HepG2 (cell line): Measurements from ENCODE around the gene RASL10A. TPM values are rescaled to one million over a fixed set of nuclear protein-coding genes. Genes with fewer than 3 reads are reported as not detected.

ENCODE experiments used
- ASH2L ChIP-seq: fragments of 300-600, 200-600 bp; sonication (generic); IDR thresholded peaks from 2 replicates; pipeline ENCODE4 v1.7.0; 2017; ENCODE audit warnings: low read depth, mild to moderate bottlenecking, moderate library complexity, mixed read lengths, low read length; ENCODE audit not compliant: insufficient read length
- DRAP1 ChIP-seq: IDR thresholded peaks from 2 replicates; pipeline ENCODE4 v1.6.1; 2016; ENCODE audit warnings: missing genetic modification reagents, missing compliant biosample characterization
- E2F1 ChIP-seq: sonication (generic); formaldehyde crosslinking; IDR thresholded peaks from 2 replicates; pipeline ENCODE4 v1.5.0; 2020; ENCODE audit warnings: missing genetic modification reagents
- FOSL2 ChIP-seq: sonication (generic); formaldehyde crosslinking; IDR thresholded peaks from 2 replicates; pipeline ENCODE4 v1.4.0; 2020; ENCODE audit warnings: missing genetic modification reagents
- HCFC1 ChIP-seq: fragments of 150-350 bp; IDR thresholded peaks from 2 replicates; pipeline ENCODE4 v1.6.1; 2014; ENCODE audit warnings: low read depth, low read length
- KMT2B ChIP-seq: IDR thresholded peaks from 2 replicates; pipeline ENCODE4 v1.6.1; 2016; ENCODE audit warnings: missing genetic modification reagents, missing compliant biosample characterization
- MEIS2 ChIP-seq: sonication (generic); formaldehyde crosslinking; IDR thresholded peaks from 2 replicates; pipeline ENCODE4 v1.9.0; 2021; ENCODE audit warnings: mild to moderate bottlenecking, missing genetic modification reagents
- MYC ChIP-seq: sonication (generic); formaldehyde crosslinking; IDR thresholded peaks from 2 replicates; pipeline ENCODE4 v1.9.0; 2021; ENCODE audit warnings: missing genetic modification reagents, borderline replicate concordance
- PITX1 ChIP-seq: sonication (generic); formaldehyde crosslinking; IDR thresholded peaks from 2 replicates; pipeline ENCODE4 v1.5.1; 2020; ENCODE audit warnings: mild to moderate bottlenecking, missing genetic modification reagents
- RXRA ChIP-seq: sonication (generic); formaldehyde crosslinking; IDR thresholded peaks from 2 replicates; pipeline ENCODE4 v1.5.1; 2020; ENCODE audit warnings: missing genetic modification reagents
- TBX3 ChIP-seq: fragments of 450-650 bp; IDR thresholded peaks from 2 replicates; pipeline ENCODE4 v1.6.1; 2017; ENCODE audit warnings: antibody characterized with exemption, mild to moderate bottlenecking, inconsistent platforms, borderline replicate concordance
- ZC3H13 ChIP-seq: sonication (generic); formaldehyde crosslinking; IDR thresholded peaks from 2 replicates; pipeline ENCODE4 v1.8.1; 2023; ENCODE audit warnings: mild to moderate bottlenecking, missing genetic modification reagents, moderate library complexity
- ZC3H4 ChIP-seq: sonication (generic); formaldehyde crosslinking; IDR thresholded peaks from 2 replicates; pipeline ENCODE4 v1.4.0; 2020; ENCODE audit warnings: missing genetic modification reagents, borderline replicate concordance
- ZFAT ChIP-seq: sonication (generic); formaldehyde crosslinking; conservative IDR thresholded peaks from 2 replicates; pipeline ENCODE4 v1.8.1; 2023; ENCODE audit warnings: missing genetic modification reagents, inconsistent platforms
- ZHX2 ChIP-seq, 2 experiments: sonication (generic) in 1 of 2; formaldehyde crosslinking in 1 of 2; IDR thresholded peaks; 2 replicates each; pipeline versions ENCODE4 v1.6.1 to v1.9.0; 2014 to 2022; ENCODE audit warnings: antibody characterized with exemption in 1 of 2, borderline replicate concordance in 1 of 2, inconsistent platforms in 1 of 2, low read depth in 1 of 2, missing genetic modification reagents in 1 of 2
- ZKSCAN1 ChIP-seq: fragments of 150-350 bp; IDR thresholded peaks from 2 replicates; pipeline ENCODE4 v1.6.1; 2014; ENCODE audit warnings: low read length
- ZNF234 ChIP-seq: sonication (generic); formaldehyde crosslinking; conservative IDR thresholded peaks from 2 replicates; pipeline ENCODE4 v1.5.1; 2020; ENCODE audit warnings: mild to moderate bottlenecking, missing genetic modification reagents
- ZNF484 ChIP-seq: sonication (generic); formaldehyde crosslinking; IDR thresholded peaks from 2 replicates; pipeline ENCODE4 v1.5.1; 2020; ENCODE audit warnings: mild to moderate bottlenecking, low read depth, missing genetic modification reagents, borderline replicate concordance
- ZNF768 ChIP-seq: sonication (generic); formaldehyde crosslinking; IDR thresholded peaks from 2 replicates; pipeline ENCODE4 v1.4.0; 2020; ENCODE audit warnings: missing genetic modification reagents
- ZNF776 ChIP-seq: sonication (generic); formaldehyde crosslinking; IDR thresholded peaks from 2 replicates; pipeline ENCODE4 v1.4.0; 2020; ENCODE audit warnings: mild to moderate bottlenecking, missing genetic modification reagents
- ZUFSP ChIP-seq: sonication (generic); formaldehyde crosslinking; IDR thresholded peaks from 2 replicates; pipeline ENCODE4 v1.9.0; 2021; ENCODE audit warnings: missing genetic modification reagents, mild to moderate bottlenecking, borderline replicate concordance
- polyA plus RNA-seq, 8 experiments: library from polyadenylated mRNA; depleted of rRNA in 3 of 8; stranded (reverse) in 7 of 8; unstranded in 1 of 8; fragments of >200 nt; fragmentation: Illumina TruSeq in 4 of 8; extraction: Trizol in 4 of 8; gene quantifications; 2 replicates each; pipeline versions ENCODE4 v1.2.1 to v1.2.3, GENCODE V29; 2011 to 2016; ENCODE audit warnings: low read depth in 4 of 8, missing spikeins in 1 of 8, mixed read lengths in 1 of 8; ENCODE audit not compliant: insufficient read depth in 1 of 8
- total RNA-seq, 5 experiments: library from RNA; depleted of rRNA; stranded (reverse); fragments of >200 nt; fragmentation: Illumina TruSeq; extraction: Trizol; gene quantifications; 2 replicates each; pipeline ENCODE4 v1.2.3, GENCODE V29; 2016; ENCODE audit warnings: low read depth in 1 of 5

Gene RASL10A
- total and polyA plus RNA-seq, 2 of the 13 experiments (the other 11 are each of a cell fraction or from before 2014, with no cell fraction given), result 0.05 to 0.22 TPM

- TF ChIP-seq ZHX2 (IDR thresholded peaks at IDR 0.05; ENCODE audit: low read depth) (0 out of 2 replicates have a peak, but pooled peaks have one; percentile 21), ZHX2 (CRISPR knock-in tag; IDR thresholded peaks at IDR 0.05; ENCODE audit: borderline replicate concordance) (no peak), RXRA (CRISPR knock-in tag) (peak; percentile 78), ZFAT (CRISPR knock-in tag) (no peak), PITX1 (CRISPR knock-in tag) (peak; percentile 87), FOSL2 (CRISPR knock-in tag) (peak; percentile 72), ASH2L (peak; percentile 93), TBX3 (0 out of 2 replicates have a peak, but pooled peaks have one; percentile 18), ZNF776 (CRISPR knock-in tag) (no peak; the same call in 1 of the 2 replicates), DRAP1 (CRISPR knock-in tag) (no peak), ZNF484 (CRISPR knock-in tag) (no peak), ZC3H4 (CRISPR knock-in tag) (peak; percentile 9; the same call in 1 of the 2 replicates), HCFC1 (no peak; the same call in 1 of the 2 replicates), ZNF234 (CRISPR knock-in tag) (0 out of 2 replicates have a peak, but pooled peaks have one; percentile 25), MEIS2 (no peak; the same call in 1 of the 2 replicates), KMT2B (CRISPR knock-in tag) (peak; percentile 45; the same call in 1 of the 2 replicates), ZUFSP (CRISPR knock-in tag) (no peak), E2F1 (no peak), ZC3H13 (CRISPR knock-in tag) (no peak; the same call in none of the 2 replicates), MYC (CRISPR knock-in tag) (peak; percentile 76), ZKSCAN1 (peak; percentile 46; the same call in 1 of the 2 replicates), ZNF768 (peak; percentile 47; the same call in 1 of the 2 replicates)
Measured at GRCh38 chr22:29267858-29268510, 47.5 kb downstream of the RASL10A start, which contains the start of the genes EWSR1 and RHBDD3 (continued).
